HG03025 (cell line): ENCODE measurements around the gene MAN2B2.
"Not testable (repeated sequence)": the region's sequence is repeated elsewhere in the genome, so short reads cannot be mapped to it uniquely, and the experiment has no call there.

Source experiments
- ATAC-seq: cut with Tn5 transposase; IDR thresholded peaks from one replicate; pipeline ENCODE4 v1.9.1; 2021; ENCODE audit warnings: mild to moderate bottlenecking, moderate library complexity; ENCODE audit not compliant: unreplicated experiment, low FRiP score

The MAN2B2 gene

DNA sequence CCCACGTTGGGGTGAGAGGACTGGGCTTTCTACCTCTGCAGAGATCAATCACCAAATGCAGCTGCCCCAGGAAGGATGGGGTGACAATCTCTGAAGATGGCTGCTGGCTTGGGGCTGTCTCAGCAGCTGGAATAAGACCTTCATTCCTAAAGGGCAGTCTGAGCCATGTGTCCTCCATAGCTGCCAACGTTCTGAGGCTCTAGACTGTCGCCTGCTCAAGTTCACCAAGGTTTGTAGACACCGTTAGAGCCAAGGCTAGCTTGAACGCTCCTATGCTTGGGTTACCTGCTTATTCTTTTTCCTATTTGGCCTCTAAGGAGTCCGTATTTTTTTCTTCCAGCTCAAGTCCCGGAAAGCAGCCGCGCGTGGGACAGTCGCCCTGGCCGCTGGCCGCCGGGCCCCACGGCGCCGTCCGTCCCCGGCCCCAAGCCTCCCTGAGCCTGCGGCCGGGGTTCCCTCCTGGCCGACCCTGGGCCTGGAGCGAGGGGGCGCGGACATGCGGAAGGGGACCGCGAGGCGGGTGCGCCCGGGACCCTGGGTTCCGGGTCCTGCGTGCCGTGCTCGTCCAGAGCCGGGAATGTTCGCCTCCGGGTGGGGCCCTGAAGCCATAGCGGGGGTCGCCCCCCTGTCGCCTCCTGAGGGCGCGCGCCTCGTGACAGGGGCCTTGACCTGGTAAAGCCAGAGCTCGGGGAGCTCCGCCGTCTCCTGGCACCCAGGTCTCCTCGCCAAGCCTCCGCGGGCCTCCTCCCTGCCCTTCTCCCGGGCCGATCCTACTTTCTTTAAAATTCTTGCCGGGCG, 88.8 kb downstream of the MAN2B2 start:
- no peak for ATAC-seq

DNA sequence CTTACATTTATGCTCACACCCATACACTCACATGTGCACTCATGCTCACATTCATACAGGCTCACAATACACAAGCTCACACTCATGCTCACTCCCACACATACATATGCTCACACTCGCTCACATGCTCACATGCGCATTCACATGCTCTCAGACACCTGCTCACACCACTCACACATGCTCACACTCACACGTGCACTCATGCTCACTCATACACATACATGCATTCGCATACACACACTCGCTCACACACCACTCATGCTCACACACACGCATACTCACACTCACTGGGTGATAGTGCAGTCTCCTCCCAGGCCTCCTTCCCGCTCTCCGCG, 90.3 kb downstream of the MAN2B2 start:
- no peak for ATAC-seq

DNA sequence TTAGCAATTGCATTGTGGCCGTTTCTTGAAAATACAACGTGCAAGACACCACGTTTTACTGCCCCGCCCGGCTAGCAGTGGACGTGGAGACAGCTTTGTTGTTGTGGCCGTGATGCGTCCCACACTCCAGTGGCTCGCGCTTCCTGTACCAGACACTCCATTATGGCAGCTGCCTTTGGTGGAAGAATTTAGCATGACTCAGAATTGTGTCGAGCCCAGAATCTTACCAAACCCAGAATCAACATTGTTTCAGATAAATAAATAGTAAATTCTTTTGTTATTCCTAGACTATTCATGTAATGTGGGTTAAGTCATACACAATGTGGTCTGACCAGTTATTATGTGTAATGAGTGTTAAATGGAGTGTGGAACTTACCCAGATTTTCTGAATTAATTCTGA, 93.4 kb downstream of the MAN2B2 start:
- ATAC-seq, result no peak

DNA sequence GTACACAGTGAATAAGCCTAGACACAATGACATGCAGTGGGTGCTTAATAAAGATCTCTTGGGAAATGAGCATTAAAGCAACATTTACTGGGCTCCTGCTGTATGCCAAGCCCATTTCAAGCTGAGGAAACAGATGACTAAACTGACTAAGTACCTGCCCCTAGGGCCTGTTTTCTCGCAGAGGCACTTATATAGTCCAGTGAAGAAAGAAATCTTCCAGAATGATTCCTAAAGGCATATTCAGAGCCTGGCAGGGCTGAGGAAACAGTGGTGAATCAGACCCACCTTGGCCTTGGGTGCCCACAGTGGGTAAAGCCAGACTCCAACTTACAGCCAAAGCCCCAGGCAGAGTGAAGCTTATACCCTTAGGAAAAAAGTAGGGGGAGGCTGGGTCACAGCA, 96.7 kb downstream of the MAN2B2 start:
- no peak for ATAC-seq

DNA sequence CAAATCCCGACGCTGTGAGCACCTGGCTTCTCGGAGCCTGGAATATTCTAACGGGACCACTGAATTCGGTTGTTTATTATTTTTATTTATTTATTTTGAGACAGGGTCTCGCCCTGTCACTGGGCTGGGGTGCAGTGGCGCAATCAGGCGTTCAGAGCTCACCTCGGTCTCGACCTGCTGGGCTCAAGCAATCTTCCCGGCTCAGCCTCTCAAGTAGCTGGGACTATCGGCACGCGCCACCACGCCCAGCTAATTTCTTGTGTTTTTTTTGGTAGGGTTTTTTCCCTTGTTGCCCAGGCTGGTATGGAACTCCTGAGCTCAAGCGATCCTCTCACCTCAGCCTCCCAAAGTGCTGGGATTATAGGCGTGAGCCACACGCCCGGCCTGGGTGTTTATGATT, 97.1 kb downstream of the MAN2B2 start:
- no peak for ATAC-seq

DNA sequence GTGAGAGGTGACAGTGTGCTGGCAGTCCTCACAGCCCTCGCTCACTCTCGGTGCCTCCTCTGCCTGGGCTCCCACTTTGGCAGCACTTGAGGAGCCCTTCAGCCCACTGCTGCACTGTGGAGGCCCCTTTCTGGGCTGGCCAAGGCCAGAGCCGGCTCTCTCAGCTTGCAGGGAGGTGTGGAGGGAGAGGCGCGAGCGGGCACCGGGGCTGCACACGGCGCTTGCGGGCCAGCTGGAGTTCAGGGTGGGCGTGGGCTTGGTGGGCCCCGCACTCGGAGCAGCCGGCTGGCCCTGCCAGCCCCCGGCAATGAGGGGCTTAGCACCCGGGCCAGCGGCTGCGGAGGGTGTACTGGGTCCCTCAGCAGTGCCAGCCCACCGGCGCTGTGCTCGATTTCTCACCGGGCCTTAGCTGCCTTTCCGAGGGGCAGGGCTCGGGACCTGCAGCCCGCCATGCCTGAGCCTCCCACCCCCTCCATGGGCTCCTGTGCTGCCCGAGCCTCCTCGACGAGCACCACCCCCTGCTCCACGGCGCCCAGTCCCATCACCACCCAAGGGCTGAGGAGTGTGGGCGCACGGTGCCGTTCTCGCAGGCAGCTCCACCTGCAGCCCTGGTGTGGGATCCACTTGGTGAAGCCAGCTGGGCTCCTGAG, 97.7 kb downstream of the MAN2B2 start:
- ATAC-seq, result not testable (repeated sequence)
